Measurements from ENCODE around the gene SHKBP1.

SHKBP1 gene

GRCh38 chr19:40601134-40601974, 24.7 kb downstream of the SHKBP1 start, which contains the start of gene LTBP4:
Gene LTBP4 (plus strand): TSS chr19:40601369. CDS start chr19:40601388, 19 bp downstream.
- DNase-seq (ENCODE audit: low read depth, low spot score), result no peak

GRCh38 chr19:40603071-40603388, 26.4 kb downstream of the SHKBP1 start:
- DNase-seq (ENCODE audit: low read depth, low spot score), result peak; percentile 23

- DNase-seq (ENCODE audit: low read depth, low spot score), result peak; percentile 100
These were observed 26.9 kb downstream of the SHKBP1 start for GRCh38 chr19:40603389-40604170.

- no peak for DNase-seq (ENCODE audit: low read depth, low spot score)
These were observed 27.5 kb downstream of the SHKBP1 start for GRCh38 chr19:40604171-40604646.

- peak; percentile 40 for DNase-seq (ENCODE audit: low read depth, low spot score)
These were observed 28.1 kb downstream of the SHKBP1 start for GRCh38 chr19:40604647-40605215.

GRCh38 chr19:40605216-40605971, 28.7 kb downstream of the SHKBP1 start:
- peak; percentile 83 for DNase-seq (ENCODE audit: low read depth, low spot score)

GRCh38 chr19:40607311-40608239, 30.9 kb downstream of the SHKBP1 start:
- DNase-seq (ENCODE audit: low read depth, low spot score), result peak; percentile 32

GRCh38 chr19:40608240-40608621, 31.6 kb downstream of the SHKBP1 start:
- DNase-seq (ENCODE audit: low read depth, low spot score), result peak; percentile 1

- no peak for DNase-seq (ENCODE audit: low read depth, low spot score)
These were observed 32.3 kb downstream of the SHKBP1 start for GRCh38 chr19:40608957-40609356.

GRCh38 chr19:40609561-40610395, 33.1 kb downstream of the SHKBP1 start:
- peak; percentile 86 for DNase-seq (ENCODE audit: low read depth, low spot score)

- DNase-seq (ENCODE audit: low read depth, low spot score), result no peak
These were observed 33.9 kb downstream of the SHKBP1 start for GRCh38 chr19:40610396-40611064.

GRCh38 chr19:40611096-40611495, 34.4 kb downstream of the SHKBP1 start:
- no peak for DNase-seq (ENCODE audit: low read depth, low spot score)

GRCh38 chr19:40611900-40612698, 35.4 kb downstream of the SHKBP1 start:
- no peak for DNase-seq (ENCODE audit: low read depth, low spot score)

GRCh38 chr19:40612831-40613689, 36.4 kb downstream of the SHKBP1 start:
- peak; percentile 91 for DNase-seq (ENCODE audit: low read depth, low spot score)

- DNase-seq (ENCODE audit: low read depth, low spot score), result peak; percentile 93
These were observed 37.3 kb downstream of the SHKBP1 start for GRCh38 chr19:40613690-40614621.

Data from ELF-1 (cell line).